GM18867 (cell line): ENCODE measurements around the gene ZCCHC2.
A peak's percentile ranks its signal among the peaks of the same experiment; 100 is the strongest.

Experiments
- ATAC-seq: cut with Tn5 transposase; IDR thresholded peaks from one replicate; pipeline ENCODE4 v1.9.1; 2021; ENCODE audit warnings: mild to moderate bottlenecking, moderate library complexity; ENCODE audit not compliant: unreplicated experiment

The ZCCHC2 gene

DNA sequence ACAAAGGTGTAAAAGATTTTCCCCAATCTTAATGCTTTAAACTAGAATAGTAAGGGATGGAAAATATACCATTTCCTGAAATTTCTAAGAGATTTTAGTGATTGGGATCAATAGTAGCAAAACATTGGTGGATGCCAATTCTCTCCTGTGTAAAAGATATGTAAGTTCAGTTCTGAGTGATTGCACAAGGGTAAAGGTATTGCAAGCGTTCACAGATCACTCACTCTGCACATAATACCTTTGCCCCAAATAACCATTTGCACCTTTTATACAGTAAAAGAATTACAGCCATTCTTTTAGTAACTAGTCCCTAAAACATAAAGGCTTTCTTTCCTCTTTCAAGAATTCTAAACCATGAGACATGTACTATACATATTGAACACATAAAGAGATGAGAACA is 13.0 kb upstream of the ZCCHC2 start:
- no peak for ATAC-seq

DNA sequence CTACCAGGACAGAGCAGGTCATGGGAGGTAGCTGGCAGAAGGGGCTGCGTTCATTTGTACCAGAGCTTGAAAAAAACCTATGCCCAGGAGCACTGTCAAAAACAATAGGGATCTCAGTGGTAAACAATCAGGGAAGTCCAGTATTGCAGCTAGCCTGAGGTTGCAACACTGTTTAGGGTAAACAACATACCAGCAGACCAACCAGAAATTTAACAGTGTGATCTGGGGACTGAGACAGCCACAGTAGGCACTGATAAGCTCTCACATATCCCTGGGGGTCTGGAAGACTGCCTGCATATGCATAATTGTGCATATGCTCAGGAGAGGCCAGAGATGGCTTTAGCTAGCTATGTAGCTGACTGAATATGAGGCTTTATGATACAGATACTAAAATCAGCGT is 12.0 kb upstream of the ZCCHC2 start:
- no peak for ATAC-seq

DNA sequence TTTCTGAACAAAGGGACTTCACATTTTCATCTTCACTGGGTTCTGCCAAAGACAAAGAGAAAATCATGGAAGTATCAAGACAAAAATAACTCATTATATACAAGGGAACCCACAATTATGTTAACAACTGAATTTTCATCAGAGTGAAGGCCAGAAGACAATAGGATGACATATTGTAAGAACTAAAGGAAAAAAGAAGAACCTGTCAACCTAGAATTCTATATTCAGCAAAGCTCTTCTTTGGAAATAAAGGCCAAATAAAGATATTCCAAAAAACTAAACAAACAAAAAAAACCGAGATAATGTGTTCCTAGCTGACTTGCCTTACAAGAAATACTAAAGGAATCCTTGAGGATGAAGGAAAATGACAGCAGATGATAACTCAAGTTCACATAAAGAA is 10.3 kb upstream of the ZCCHC2 start:
- ATAC-seq, result no peak

DNA sequence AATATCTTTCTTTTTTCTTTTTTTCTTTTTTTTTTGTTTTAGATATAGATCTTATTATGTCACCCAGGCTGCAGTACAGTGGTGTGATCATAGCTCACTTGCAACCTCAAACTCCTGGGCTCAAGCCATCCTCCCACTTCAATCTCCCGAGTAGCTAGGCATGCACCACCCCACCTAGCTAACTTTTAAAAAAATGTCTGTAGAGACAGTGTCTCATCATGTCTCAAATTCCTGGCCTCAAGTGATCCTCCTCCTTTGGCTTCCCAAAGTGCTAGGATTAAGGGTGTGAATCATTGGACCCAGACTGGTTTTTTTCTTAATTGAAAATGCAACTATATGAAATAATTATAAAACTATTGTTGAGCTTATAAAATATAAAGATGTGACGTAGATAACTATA is 9.8 kb upstream of the ZCCHC2 start:
- ATAC-seq, result no peak

DNA sequence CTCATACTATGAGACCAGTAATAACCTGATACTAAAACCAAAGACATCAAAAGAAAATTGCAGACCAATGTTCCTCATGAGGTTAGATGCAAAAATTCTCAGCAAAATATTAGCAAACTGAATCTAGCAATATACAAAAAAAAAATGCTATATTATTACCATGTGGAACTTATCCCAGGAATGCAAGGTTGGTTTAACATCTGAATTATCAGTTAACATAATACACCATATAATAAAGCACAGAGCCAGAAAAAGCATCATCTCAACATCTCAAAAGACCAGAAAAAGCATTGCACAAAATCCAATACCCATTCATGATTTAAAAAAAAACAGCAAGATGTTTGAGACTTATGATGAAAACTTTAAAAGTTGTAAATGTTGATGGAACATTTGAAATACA is 8.3 kb upstream of the ZCCHC2 start:
- no peak for ATAC-seq

DNA sequence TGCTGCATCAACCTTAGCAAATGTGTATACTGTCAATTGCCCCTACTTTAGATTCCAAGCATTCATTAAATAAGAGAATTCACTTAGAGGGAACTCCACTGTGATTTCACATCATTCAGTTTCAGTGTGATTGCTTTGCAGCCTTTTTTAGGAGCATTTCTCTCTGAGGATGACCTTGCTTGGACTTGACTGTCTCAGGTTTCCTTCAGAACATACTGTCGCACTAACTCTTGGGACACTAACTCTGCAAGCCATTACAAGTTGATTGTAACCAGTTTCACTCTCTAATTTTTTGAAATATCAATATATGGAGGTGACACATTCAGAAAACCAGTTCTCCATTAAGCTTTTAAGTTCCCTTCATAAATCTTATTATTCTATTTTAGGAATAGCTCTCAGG is 6.6 kb upstream of the ZCCHC2 start:
- no peak for ATAC-seq

DNA sequence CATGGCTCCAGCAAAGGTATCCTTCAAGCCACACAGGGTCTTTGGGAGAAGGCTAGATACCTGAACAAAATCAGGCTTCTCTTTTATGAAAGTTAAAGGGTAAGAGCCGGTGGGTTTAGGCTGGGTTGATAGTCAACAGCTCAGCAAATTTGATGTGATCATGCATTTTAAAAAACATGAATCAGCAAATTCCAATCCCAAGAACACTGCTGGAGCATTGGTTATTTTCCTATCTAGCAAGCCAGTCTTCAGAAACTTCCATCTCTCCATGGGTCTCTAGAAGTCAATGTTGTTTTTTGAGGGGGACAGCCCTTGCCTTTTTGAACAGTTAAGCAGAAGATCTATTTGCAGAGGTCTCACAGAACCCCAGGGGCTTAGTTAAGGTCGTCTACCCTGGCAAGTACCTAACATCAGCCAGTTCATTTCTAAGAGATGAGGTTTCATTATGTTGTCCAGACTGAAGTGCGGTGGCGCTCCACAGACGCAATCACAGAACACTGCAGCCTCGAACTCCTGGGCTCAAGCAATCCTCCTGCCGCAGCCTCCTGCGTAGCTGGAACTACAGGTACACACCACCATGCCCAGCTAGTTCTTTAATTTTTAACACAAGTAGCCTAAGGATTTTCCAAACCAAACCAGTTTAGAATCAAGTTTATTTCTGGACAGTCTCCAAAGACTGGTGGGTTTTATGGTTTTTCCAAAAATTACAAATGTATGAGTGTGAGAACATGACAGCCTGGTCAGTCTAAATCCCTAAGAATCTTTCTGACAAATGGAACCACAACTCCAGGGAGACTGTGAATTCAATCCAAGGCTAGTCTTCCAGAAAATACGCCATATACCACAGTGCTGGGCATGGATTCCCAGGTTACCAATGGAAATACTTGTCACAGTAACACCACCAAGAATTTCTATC is 4.1 kb upstream of the ZCCHC2 start:
- ATAC-seq, result no peak

DNA sequence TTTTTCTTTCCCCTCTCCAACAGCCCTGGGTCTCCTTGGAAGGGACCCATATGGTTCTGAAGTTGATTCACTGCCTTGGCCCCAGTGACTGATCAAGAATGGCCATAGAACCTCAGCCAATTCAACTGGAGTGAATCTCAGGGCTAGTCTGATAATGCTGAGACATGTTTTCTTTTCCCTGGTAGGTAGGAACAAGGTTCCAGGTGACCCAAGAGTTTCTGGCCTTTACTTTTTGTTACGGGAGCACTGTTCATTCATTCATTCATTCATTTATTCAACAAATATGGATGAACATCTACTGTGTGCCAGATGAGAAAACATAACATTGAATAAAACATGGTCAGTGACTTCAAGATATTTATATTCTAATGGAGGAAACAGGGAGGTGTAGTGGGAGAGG is 3.1 kb upstream of the ZCCHC2 start:
- ATAC-seq, result no peak

DNA sequence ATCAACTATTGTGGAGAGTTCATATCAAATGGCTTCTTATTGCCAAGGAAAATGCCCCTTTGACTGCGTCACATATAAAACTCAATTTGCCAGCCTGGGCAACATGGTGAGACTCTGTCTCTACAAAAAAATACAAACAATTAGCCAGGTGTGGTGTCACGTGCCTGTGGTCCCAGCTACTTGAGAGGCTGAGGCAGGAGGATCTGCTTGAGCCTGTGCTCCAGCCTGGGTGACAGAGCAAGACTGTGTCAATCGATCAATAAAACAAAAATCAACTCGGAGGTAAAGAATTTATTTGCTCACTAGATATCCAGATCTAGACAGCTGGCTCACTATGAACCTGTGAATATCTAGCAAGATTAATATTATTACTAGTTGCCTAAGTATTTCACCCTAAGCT is 1.7 kb upstream of the ZCCHC2 start:
- ATAC-seq, result no peak

DNA sequence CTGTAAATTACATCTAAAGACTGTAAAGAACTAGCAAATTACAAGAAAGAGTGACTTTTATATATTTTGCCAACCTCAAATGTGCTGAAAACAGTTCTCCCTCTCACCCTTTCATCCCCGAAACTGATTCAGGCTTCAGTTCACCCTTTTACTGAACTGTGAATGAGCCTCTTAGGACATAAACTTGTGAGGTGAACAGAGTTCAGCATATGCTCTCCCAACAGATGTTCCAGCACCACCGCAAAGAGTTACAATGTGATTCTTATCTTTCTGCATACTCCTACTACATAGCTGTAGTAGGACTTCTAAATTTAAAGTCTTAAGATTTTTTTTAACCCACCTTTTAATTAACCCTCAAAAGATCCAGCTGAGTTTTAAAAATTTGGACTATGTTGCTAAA is 1.2 kb upstream of the ZCCHC2 start:
- no peak for ATAC-seq

DNA sequence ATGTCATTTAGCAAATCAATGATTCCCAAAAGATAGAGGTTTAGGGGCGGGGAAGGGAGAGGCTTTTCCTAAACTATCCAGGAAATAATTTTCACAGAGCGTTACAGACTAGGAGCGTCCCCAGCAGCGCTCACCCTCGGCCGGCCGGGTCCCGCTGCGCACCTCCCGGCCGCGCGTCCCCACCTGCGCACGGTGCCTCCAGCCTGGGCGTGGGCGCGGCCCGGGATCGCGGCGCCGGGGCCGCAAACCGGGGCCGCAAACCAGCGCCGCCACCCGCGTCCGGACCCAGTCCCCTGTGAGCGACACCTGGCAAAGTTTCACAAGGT is 684 bp upstream of the ZCCHC2 start:
- peak; percentile 5 for ATAC-seq

DNA sequence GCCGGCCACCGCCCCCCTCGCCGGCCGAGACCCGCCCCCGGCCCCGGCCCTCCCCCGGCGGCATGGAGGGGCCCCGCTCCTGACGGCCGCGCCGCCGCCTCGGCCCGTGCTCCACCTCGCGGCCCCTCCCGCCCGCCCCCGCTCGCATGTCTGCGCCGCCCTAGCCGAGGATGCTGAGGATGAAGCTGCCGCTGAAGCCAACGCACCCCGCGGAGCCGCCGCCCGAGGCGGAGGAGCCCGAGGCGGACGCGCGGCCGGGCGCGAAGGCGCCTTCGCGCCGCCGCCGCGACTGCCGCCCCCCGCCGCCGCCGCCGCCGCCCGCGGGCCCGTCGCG is 397 bp downstream of the ZCCHC2 start:
- ATAC-seq, result no peak

DNA sequence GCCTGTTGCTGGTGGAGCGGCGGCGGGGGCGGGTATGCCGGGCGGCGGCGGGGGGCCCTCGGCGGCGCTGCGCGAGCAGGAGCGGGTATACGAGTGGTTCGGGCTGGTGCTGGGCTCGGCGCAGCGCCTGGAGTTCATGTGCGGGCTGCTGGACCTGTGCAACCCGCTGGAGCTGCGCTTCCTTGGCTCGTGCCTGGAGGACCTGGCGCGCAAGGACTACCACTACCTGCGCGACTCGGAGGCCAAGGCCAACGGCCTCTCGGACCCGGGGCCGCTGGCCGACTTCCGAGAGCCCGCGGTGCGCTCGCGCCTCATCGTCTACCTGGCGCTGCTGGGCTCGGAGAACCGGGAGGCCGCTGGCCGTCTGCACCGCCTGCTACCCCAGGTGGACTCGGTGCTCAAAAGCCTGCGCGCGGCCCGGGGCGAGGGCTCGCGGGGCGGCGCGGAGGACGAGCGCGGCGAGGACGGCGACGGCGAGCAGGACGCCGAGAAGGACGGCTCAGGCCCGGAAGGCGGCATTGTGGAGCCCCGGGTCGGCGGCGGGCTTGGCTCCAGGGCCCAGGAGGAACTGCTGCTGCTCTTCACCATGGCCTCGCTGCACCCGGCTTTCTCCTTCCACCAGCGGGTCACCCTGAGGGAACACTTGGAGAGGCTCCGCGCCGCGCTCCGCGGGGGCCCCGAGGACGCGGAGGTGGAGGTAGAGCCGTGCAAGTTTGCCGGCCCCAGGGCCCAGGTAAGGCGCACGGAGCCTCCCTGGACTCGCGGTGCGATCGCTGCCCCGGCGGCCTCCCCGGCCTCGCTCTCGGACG is 1.0 kb downstream of the ZCCHC2 start:
- ATAC-seq, result peak; percentile 1

DNA sequence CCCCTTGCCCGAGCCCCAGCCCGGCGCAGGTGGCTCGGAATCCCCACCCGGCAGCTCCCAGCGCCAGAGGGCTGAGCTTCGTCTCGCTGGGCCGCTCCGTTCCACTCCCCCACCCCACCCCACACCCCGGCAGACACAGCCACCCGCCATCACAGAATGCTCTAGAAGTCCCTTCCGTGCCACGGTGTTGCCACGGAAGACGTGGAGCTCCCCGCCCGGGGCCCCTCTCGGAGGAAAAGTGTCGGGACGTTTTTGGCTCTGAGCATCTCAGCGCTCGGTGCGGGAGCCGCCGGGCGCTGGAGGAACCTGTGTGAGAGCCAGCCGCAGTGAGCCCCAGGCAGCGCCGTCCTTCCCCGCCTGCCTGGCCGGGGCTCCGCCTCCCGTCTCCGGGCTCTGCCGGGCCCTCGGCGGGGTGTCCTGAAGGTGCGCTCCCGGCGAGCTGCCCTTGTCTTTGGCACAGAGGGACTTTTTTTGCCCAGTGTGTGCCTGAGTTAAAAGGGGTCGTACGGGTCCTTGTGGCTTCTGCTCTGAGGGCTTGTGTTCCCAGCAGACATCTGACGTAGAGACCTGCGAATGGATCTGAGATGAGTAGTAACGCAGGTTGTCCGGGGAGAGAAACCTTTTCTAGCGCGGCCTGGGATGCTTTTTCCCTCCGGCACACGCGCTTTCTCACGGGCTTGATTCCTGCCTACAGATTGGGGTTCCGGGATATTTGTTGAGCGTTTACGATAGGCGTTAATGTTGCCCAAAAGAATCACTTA is 1.8 kb downstream of the ZCCHC2 start:
- ATAC-seq, result peak; percentile 11

DNA sequence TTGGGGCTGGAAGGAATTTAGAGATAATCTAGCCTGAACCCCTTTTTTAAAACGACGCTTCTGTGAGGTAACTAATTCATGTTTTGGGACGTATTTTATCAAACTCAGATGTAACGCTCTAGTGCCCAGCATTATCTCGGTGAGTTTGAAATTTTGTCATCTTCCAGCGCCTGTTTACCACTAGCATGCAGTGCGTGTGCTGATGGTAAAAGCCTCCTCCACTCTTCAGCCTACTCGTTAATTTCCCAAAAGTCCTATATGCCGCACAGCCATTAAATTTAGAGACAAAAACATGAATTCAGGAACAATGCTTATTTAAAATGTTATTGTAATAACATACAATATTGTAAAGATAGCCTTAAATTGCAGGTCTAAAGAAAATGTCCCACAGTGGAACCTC is 2.8 kb downstream of the ZCCHC2 start:
- no peak for ATAC-seq

DNA sequence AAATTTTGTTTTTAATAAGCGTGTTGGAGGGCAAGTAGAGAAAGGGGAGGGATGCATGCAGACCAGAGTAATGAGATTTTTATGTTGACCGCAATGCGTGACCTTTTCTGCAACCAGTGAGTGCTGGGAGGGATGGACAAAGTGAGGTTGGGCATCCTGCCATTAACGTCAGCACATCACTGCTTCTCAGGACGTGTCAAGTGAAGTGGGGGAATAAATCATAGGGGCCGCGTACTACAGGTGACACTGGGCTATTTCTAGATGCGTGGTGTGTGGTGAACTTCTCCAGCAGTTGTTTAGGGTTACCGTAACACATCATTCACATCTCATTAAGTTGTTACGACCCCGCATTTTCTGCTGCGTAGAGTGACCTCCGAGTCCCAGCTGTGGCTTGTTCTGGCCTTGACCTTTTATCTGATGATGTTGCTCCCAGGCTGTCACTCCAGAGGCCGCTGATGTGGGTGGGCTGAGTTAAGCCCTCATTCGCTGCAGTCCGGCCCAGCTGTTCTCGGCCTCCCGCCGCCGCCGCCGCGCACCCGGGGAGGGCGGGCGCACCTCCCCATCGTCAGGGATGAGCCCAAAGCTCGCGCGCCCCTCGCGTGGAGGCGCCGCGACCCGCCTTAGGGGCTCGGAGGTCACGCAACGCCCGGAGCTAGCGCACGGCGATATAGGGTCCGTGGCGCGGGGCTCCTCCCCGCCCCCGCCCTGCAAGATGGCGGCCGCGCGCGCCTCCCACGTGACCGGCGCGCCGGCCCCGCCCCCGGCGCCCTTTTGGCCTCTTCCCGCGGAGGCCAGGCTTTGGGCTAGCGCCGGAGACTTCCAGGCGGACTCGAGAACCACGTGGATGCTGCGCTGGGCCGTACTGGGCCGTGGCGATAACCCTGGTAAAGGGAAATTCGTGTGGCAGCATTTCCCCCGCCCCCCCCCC is 3.5 kb downstream of the ZCCHC2 start:
- peak; percentile 16 for ATAC-seq

DNA sequence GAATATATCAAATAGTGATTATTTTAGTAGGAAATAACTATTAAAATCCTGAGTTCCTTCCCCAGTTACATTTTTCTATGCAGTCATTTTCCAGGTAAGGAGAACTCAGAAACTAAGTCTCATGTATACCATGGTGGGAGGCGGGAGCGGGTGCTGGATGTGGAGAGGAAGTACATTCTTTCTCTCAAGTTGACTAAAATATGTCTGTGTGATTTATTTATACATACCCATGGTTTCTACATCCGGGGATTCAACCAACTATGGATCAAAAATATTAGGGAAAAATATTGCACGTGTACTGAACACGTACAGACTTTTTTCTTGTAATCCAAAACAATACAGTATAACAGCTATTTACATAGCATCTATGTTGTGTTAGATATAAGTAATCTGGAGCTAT is 6.8 kb downstream of the ZCCHC2 start:
- no peak for ATAC-seq

DNA sequence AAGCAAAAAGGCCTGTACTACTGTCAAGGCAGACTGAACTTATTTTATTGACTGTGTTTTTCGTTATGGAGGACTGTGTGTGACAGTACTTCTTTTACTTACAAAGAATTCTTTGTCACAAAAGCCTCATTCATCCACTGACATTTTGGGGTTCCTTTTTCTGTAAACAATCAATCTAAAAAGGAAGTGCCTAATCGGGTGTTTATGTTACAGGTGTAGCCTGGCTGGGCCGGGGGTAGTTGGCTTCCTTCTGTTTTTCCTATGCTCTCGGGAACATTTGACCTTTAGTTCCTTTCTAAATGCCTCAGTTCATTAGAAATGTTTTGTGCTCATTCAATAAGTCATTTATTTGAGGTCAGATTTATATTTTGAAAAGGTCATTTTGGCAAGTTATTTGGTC is 8.3 kb downstream of the ZCCHC2 start:
- ATAC-seq, result no peak

DNA sequence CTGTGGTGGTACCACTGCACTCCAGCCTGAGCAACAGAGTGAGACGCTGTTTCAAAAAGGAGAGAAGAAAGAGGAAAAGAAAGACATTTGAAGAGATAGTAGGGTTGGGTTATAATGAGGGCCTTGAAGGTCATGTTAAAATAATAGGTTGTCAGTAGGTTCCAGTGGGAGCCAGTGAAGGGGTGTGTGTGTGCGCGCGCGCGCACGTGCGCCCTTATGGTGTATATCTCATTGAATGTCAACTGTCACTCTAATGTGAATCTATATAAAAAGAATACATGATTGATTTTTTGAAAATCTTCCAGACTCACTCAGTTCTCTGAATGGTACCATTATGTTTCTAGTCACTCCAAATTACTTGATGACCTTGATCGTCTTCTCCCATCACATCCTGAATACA is 9.1 kb downstream of the ZCCHC2 start:
- no peak for ATAC-seq

DNA sequence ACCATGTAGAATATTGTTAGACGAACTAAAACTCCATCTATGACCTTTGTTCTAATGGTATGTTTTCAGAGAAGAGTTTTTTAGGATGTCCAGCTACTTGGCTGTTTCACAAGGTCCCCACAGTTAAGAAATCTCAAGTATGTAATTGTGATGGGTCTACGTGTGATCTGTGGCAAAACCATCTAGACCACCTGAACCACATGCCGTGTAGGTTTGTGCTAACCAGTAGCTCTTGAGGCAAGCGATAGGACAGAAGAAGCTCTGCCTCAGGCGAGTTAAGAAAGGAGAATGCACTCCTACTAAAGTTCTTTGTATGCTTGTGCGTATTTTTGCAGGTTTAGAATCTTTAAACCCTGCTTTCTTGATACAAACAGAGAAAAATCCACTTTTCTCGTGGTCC is 13.2 kb downstream of the ZCCHC2 start:
- no peak for ATAC-seq
